Ascending aorta (tissue), 2 donors: ENCODE data around the gene SULT1A2. TPM values are rescaled to one million over a fixed set of nuclear protein-coding genes. Genes with fewer than 3 reads are reported as not detected.

Source experiments
- DNase-seq, 2 donors: peaks; one replicate each; pipeline ENCODE4 v3.0.0-alpha.2; 2019; ENCODE audit warnings: low spot score in 2 of 2
- H3K27ac ChIP-seq, 2 donors: fragments of 200-600 bp; sonication (generic); one replicate each; pipeline ENCODE4 v1.5.1; 2016 to 2017; ENCODE audit warnings: mild to moderate bottlenecking in 1 of 2
- H3K27me3 ChIP-seq: fragments of 200-600 bp; sonication (generic); one replicate; pipeline ENCODE4 v1.5.1; 2017
- H3K36me3 ChIP-seq, 2 donors: fragments of 200-600 bp; sonication (generic); one replicate each; pipeline ENCODE4 v1.5.1; 2016
- H3K4me1 ChIP-seq, 2 donors: fragments of 200-600 bp; sonication (generic); one replicate each; pipeline ENCODE4 v1.5.1; 2016 to 2017; ENCODE audit warnings: mild to moderate bottlenecking in 1 of 2
- H3K4me3 ChIP-seq, 2 donors: fragments of 200-600 bp; sonication (generic); one replicate each; pipeline ENCODE4 v1.5.1; 2016 to 2017; ENCODE audit warnings: mild to moderate bottlenecking in 1 of 2
- H3K9me3 ChIP-seq, 2 donors: fragments of 200-600 bp; sonication (generic); one replicate each; pipeline ENCODE4 v1.5.1; 2016
- intact Hi-C: fragments of 100-400 bp; cut with DNase I; formaldehyde crosslinking; loops from one replicate; pipeline ENCODE4 v1.15.1; 2023
- total RNA-seq: library from RNA; depleted of rRNA; stranded (reverse); fragments of >200 nt; gene quantifications from one replicate; pipeline ENCODE4 v1.1.0, GENCODE V29; 2016
- TF ChIP-seq, protein P1 (sequence below), 3 experiments: fragments of 200-600 bp in 2 of 3; fragments of 450-650 bp in 1 of 3; sonication (generic) in 2 of 3; IDR thresholded peaks; one replicate each; pipeline ENCODE4 v1.5.1; 2016 to 2019; ENCODE audit warnings: antibody characterized with exemption in 3 of 3, mild to moderate bottlenecking in 1 of 3, moderate library complexity in 1 of 3

The SULT1A2 gene
- total RNA-seq, 1 donor from 2014 or later, result 4.3 TPM

DNA sequence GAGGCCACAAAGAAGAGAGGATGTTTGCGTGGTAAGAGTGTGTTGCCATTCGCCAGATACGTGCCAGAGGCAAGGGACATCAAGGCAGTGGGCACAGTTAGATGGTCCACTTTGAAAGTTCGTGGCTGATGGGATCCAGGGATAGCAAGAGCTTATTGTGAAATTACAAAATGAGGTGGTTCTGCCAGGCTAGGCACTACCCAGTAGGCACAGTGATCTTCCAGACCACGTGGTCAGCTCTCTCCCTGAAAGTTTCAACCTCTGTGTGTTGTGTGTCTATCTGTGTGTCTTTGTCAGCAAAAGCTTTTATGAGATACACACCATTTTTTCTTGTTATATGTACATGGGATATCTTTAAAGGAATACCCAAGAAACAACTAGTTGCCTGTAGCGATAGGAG lies 33.6 kb downstream of the SULT1A2 start:
- Histone ChIP-seq H3K36me3 (peaks cover 3 to 8% of the 10 kb centered on the region in 2 donors), H3K4me3 (no peak overlapping the region), H3K27me3 (no peaks in the 10 kb centered on the region), H3K27ac (no peak overlapping the region), H3K9me3 (peaks cover 0 to 7% of the 10 kb centered on the region in 2 donors), H3K4me1 (no peaks in the 10 kb centered on the region)
- intact Hi-C loops, result no loop called here
- DNase-seq, result no peak
- TF ChIP-seq, protein P1, sequence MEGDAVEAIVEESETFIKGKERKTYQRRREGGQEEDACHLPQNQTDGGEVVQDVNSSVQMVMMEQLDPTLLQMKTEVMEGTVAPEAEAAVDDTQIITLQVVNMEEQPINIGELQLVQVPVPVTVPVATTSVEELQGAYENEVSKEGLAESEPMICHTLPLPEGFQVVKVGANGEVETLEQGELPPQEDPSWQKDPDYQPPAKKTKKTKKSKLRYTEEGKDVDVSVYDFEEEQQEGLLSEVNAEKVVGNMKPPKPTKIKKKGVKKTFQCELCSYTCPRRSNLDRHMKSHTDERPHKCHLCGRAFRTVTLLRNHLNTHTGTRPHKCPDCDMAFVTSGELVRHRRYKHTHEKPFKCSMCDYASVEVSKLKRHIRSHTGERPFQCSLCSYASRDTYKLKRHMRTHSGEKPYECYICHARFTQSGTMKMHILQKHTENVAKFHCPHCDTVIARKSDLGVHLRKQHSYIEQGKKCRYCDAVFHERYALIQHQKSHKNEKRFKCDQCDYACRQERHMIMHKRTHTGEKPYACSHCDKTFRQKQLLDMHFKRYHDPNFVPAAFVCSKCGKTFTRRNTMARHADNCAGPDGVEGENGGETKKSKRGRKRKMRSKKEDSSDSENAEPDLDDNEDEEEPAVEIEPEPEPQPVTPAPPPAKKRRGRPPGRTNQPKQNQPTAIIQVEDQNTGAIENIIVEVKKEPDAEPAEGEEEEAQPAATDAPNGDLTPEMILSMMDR (IDR thresholded peaks at IDR 0.05), result no peak

DNA sequence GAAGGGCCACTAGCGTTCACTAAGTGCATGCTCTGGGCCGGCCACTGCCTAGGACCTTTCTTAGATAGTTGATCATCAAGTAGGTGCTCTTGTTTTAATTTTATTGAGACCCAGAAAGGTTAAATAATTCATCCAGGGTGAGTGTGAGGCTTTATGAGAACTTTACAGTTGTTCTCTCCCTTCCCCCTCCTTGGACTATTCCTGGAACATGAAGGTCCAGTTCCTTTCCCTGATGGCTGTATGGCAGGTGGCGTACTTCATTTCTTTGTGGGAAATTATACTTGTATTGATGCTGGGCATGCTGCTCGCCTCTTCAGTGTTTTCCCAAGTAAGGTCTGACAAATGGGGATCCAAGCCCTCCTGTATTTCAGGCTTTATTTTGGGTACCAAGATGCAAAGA lies 34.7 kb downstream of the SULT1A2 start:
- H3K27ac ChIP-seq, result no peak overlapping the region
- H3K27me3 ChIP-seq, result no peaks in the 10 kb centered on the region
- H3K9me3 ChIP-seq, result peaks cover 0 to 2% of the 10 kb centered on the region in 2 donors
- peaks cover 10 to 13% of the 10 kb centered on the region in 2 donors for H3K36me3 ChIP-seq
- H3K4me3 ChIP-seq, result no peak overlapping the region
- intact Hi-C loops, result no loop called here
- H3K4me1 ChIP-seq, result no peaks in the 10 kb centered on the region
- TF ChIP-seq, protein P1 (IDR thresholded peaks at IDR 0.05), result no peak
- DNase-seq, result no peak

DNA sequence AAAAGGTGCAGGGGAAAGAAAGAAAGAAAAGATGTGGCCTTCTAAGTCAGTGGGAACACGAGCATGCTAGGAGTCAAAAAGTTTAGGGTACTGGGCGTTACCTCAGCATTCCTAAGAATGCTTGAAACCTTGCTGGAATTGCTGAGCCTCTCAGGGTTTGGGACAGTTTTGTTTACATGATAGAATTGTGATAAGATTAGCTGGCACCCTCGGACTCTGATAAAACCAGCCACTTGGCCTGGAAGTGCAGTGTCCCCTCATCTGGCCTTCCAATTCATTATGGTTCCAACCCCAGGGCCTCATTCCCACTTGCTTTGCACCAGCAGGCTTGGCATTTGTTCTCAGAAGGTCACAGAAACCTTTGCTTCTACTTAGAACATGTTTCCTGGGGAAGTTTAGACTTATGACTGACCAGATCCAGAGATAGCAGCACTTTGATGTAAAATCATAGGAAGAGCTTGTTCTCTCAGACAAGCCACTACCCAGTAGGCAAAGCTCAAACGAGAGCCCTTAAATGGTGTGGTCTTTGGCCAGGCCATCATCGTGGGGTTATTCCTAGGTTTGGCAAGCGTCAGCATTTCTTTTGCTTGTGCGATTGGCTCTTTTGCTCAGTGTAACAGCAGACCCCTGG lies 35.2 kb downstream of the SULT1A2 start:
- intact Hi-C loops, result no loop called here
- no peak for DNase-seq
- no peaks in the 10 kb centered on the region for H3K4me1 ChIP-seq
- H3K36me3 ChIP-seq, result peaks cover 15 to 18% of the 10 kb centered on the region in 2 donors
- TF ChIP-seq, protein P1 (IDR thresholded peaks at IDR 0.05), result no peak
- no peaks in the 10 kb centered on the region for H3K27me3 ChIP-seq
- no peak overlapping the region for H3K27ac ChIP-seq
- H3K9me3 ChIP-seq, result no peaks in the 10 kb centered on the region
- H3K4me3 ChIP-seq, result no peak overlapping the region

DNA sequence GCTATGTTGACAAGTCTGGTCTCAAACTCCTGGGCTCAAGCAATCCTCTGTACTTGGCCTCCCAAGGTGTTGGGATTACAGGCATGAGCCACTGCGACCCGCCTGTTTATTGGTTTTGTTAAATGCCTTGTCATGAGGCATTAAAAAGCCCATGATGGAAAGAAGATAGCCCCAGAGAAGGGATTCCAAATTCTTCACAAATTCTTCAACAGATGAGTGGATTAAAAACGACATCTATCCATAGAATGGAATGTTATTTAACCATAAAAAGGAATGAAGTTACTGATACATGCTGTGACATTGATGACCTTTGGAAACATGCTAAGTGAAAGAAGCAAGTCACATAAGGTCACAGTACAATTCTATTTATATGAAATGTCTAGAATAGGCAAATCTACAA lies 38.4 kb downstream of the SULT1A2 start:
- TF ChIP-seq, protein P1 (IDR thresholded peaks at IDR 0.05), result no peak

DNA sequence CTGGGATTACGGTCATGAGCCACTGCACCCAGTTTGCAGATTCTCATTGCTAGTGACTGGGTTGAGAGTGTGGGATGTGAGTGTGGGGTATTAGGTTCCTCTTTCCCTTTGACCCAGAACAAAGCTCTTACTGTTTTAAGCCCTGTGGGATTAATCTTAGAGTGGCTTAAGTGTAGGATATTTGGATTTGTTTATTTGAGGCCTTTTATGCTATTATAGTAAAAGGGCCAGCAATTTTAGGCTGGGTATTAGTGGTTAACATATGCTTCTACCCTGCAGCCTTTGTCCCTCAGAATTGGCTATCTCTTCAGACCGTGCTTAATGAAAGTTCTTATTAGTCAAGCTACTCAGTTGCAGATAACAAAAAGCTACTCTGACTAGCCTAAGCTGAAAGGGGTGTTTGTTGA lies 39.9 kb downstream of the SULT1A2 start:
- TF ChIP-seq, protein P1 (IDR thresholded peaks at IDR 0.05), result no peak
- H3K4me1 ChIP-seq, result peaks cover 0 to 7% of the 10 kb centered on the region in 2 donors
- intact Hi-C loops, result loop anchor here (10.0 kb wide), 3 partner anchors 288 to 1352 kb away; partner anchors contain the start of genes KDM8, SPNS1 and TUFM
- H3K4me3 ChIP-seq, result no peak overlapping the region
- H3K27ac ChIP-seq, result no peak overlapping the region
- DNase-seq, result no peak
- H3K9me3 ChIP-seq, result no peaks in the 10 kb centered on the region
- peaks cover 17 to 19% of the 10 kb centered on the region in 2 donors for H3K36me3 ChIP-seq
- no peaks in the 10 kb centered on the region for H3K27me3 ChIP-seq

More for the DNA sequence above, 38.4 kb downstream of the SULT1A2 start:
- intact Hi-C loops, result loop anchor here (10.0 kb wide), 3 partner anchors 286 to 1354 kb away; partner anchors contain the start of genes KDM8, SPNS1 and TUFM
- no peaks in the 10 kb centered on the region for H3K27me3 ChIP-seq
- DNase-seq, result no peak
- H3K4me1 ChIP-seq, result peaks cover 0 to 7% of the 10 kb centered on the region in 2 donors
- H3K4me3 ChIP-seq, result no peak overlapping the region
- no peak overlapping the region for H3K27ac ChIP-seq
- no peaks in the 10 kb centered on the region for H3K9me3 ChIP-seq
- H3K36me3 ChIP-seq, result peaks cover 17 to 19% of the 10 kb centered on the region in 2 donors
